K562 (cell line): Measurements from ENCODE around the gene PLA2G2E. TPM values are rescaled to one million over a fixed set of nuclear protein-coding genes. Genes with fewer than 3 reads are reported as not detected.

Source experiments
- ATAC-seq: fragments of 200-7000 bp; cut with Tn5 transposase; 3 replicates; pipeline ENCODE4 v1.9.1; 2020; ENCODE audit warnings: moderate library complexity
- BruUV-seq: library from RNA; stranded (reverse); fragments of 400-500 nt; replicated peaks from 2 replicates; lab custom pipeline; 2021; lab: Mats Ljungman, UMichigan
- CTCF ChIA-PET: fragments of 300-600 bp; formaldehyde crosslinking; extraction: SDS; loops from one replicate; lab custom pipeline; 2021; ENCODE audit warnings: low intra/inter-chr PET ratio; lab: Yijun Ruan, JAX
- POLR2A ChIA-PET: fragments of 300-600, 350-650 bp; sonication (Branson Sonifier 250); formaldehyde crosslinking; extraction: SDS; loops from one replicate; lab custom pipeline; 2021; ENCODE audit warnings: antibody characterized with exemption, inconsistent platforms; lab: Yijun Ruan, JAX
- DNase-seq, 4 experiments: peaks; one replicate each; pipeline versions ENCODE4 v3.0.0 to v3.0.0-alpha.2; 2011 to 2018; ENCODE audit warnings: low spot score in 3 of 4, mixed read lengths in 3 of 4; ENCODE audit errors: extremely low read depth in 1 of 4
- FAIRE-seq: peaks from 2 replicates; lab custom pipeline; 2011; peaks lifted over from hg19 to GRCh38; lab: Jason Lieb, UNC
- H2AFZ ChIP-seq: 2 replicates; pipeline ENCODE4 v1.6.0; 2011; ENCODE audit warnings: low read depth, low read length, control low read depth, inconsistent platforms
- H3K27ac ChIP-seq: fragments of 200-600 bp; 3 replicates; pipeline ENCODE4 v1.8.0; 2011; ENCODE audit warnings: low read depth, mild to moderate bottlenecking, control low read depth, inconsistent platforms, low read length, moderate library complexity, mixed read lengths; ENCODE audit errors: extremely low read depth
- H3K27me3 ChIP-seq, 2 experiments: fragments of 300-600 bp in 1 of 2; 2 replicates in 1 of 2; 3 replicates in 1 of 2; pipeline versions ENCODE4 v1.6.0 to v1.8.0; 2011; ENCODE audit warnings: inconsistent platforms in 2 of 2, low read length in 2 of 2, mild to moderate bottlenecking in 1 of 2, mixed read lengths in 1 of 2, moderate library complexity in 1 of 2; ENCODE audit not compliant: control insufficient read depth in 2 of 2, insufficient read depth in 2 of 2
- H3K36me3 ChIP-seq: fragments of 300-600 bp; 3 replicates; pipeline ENCODE4 v1.8.0; 2011; ENCODE audit warnings: mild to moderate bottlenecking, low read length, inconsistent platforms; ENCODE audit not compliant: control insufficient read depth, insufficient read depth
- H3K4me1 ChIP-seq, 2 experiments: fragments of 200-600 bp in 1 of 2; replicated peaks in 1 of 2; 2 replicates in 1 of 2; 3 replicates in 1 of 2; pipeline versions ENCODE4 v1.5.1 to v1.8.0; 2011; ENCODE audit warnings: inconsistent platforms in 2 of 2, low read length in 2 of 2, mild to moderate bottlenecking in 1 of 2, mixed read lengths in 1 of 2, moderate library complexity in 1 of 2; ENCODE audit not compliant: control insufficient read depth in 2 of 2, insufficient read depth in 2 of 2
- H3K4me2 ChIP-seq: 2 replicates; pipeline ENCODE4 v1.6.1; 2011; ENCODE audit warnings: low read length, control low read depth, inconsistent platforms, mixed read lengths; ENCODE audit not compliant: insufficient read depth
- H3K4me3 ChIP-seq: fragments of 200-600 bp; sonication (generic), shearing (Covaris generic); 2 replicates; pipeline ENCODE4 v1.5.1; 2016; ENCODE audit warnings: control low read depth, inconsistent platforms
- H3K79me2 ChIP-seq: fragments of 200-600 bp; 3 replicates; pipeline ENCODE4 v1.8.0; 2011; ENCODE audit warnings: low read length, inconsistent platforms; ENCODE audit not compliant: control insufficient read depth, insufficient read depth
- H3K9ac ChIP-seq, 2 experiments: 2 replicates each; pipeline versions ENCODE4 v1.6.0 to v1.6.1; 2011; ENCODE audit warnings: low read depth in 2 of 2, low read length in 2 of 2, control low read depth in 1 of 2, inconsistent platforms in 1 of 2, mild to moderate bottlenecking in 1 of 2, mixed read lengths in 1 of 2; ENCODE audit not compliant: insufficient read depth in 1 of 2
- H3K9me1 ChIP-seq: one replicate; pipeline ENCODE4 v1.6.0; 2011; ENCODE audit warnings: inconsistent platforms, mild to moderate bottlenecking, low read length, moderate library complexity; ENCODE audit not compliant: control insufficient read depth, insufficient read depth
- H3K9me3 ChIP-seq: replicated peaks from 2 replicates; pipeline ENCODE4 v1.5.1; 2011; ENCODE audit warnings: low read depth, low read length, inconsistent platforms; ENCODE audit not compliant: control insufficient read depth, insufficient read depth
- H4K20me1 ChIP-seq: replicated peaks from 2 replicates; pipeline ENCODE4 v1.6.1; 2011; ENCODE audit warnings: low read length, inconsistent platforms, mixed read lengths; ENCODE audit not compliant: control insufficient read depth, insufficient read depth
- E2F4 ChIP-seq: sonication (generic); formaldehyde crosslinking; IDR thresholded peaks from 2 replicates; pipeline ENCODE4 v1.8.0; 2022; ENCODE audit warnings: mild to moderate bottlenecking, low read depth, missing genetic modification reagents
- GABPB2 ChIP-seq: fragments of 250-450 bp; sonication (Bioruptor Pico); conservative IDR thresholded peaks from 2 replicates; pipeline ENCODE4 v1.5.1; 2021; ENCODE audit warnings: mild to moderate bottlenecking
- GMEB1 ChIP-seq: fragments of 250-450 bp; sonication (Bioruptor Pico); IDR thresholded peaks from 2 replicates; pipeline ENCODE4 v1.4.0; 2020; ENCODE audit warnings: mild to moderate bottlenecking
- GTF2A2 ChIP-seq: IDR thresholded peaks from 2 replicates; pipeline ENCODE4 v1.6.1; 2016; ENCODE audit warnings: mild to moderate bottlenecking, missing genetic modification characterization, missing compliant biosample characterization
- HNRNPLL ChIP-seq: fragments of 200-400 bp; formaldehyde crosslinking; IDR thresholded peaks from 2 replicates; pipeline ENCODE4 v1.6.1; 2017; ENCODE audit warnings: low read length, low read depth, mild to moderate bottlenecking; ENCODE audit not compliant: poor library complexity, severe bottlenecking
- MBD2 ChIP-seq: sonication (generic); IDR thresholded peaks from 2 replicates; pipeline ENCODE4 v1.6.1; 2016; ENCODE audit warnings: low read depth, borderline replicate concordance
- MCM3 ChIP-seq: fragments of 450-650 bp; IDR thresholded peaks from 2 replicates; pipeline ENCODE4 v1.6.1; 2016
- NONO ChIP-seq, 2 experiments: fragments of 200-400 bp in 1 of 2; fragments of 450-650 bp in 1 of 2; formaldehyde crosslinking in 1 of 2; IDR thresholded peaks; 2 replicates each; pipeline ENCODE4 v1.6.1; 2017; ENCODE audit warnings: low read depth in 2 of 2, mild to moderate bottlenecking in 2 of 2, moderate library complexity in 2 of 2, low read length in 1 of 2
- NR2C2 ChIP-seq, 2 experiments: fragments of 200-800 bp in 1 of 2; sonication (Bioruptor generic) in 1 of 2; sonication (generic) in 1 of 2; formaldehyde crosslinking in 1 of 2; IDR thresholded peaks; 2 replicates each; pipeline versions ENCODE4 v1.6.1 to v1.8.0; 2016 to 2022; ENCODE audit warnings: mild to moderate bottlenecking in 1 of 2, missing compliant biosample characterization in 1 of 2, missing genetic modification characterization in 1 of 2, missing genetic modification reagents in 1 of 2
- PHF20 ChIP-seq: fragments of 450-650 bp; IDR thresholded peaks from 2 replicates; pipeline ENCODE4 v1.6.1; 2018; ENCODE audit not compliant: partially characterized antibody
- POLR2AphosphoS5 ChIP-seq: IDR thresholded peaks from 2 replicates; pipeline ENCODE4 v1.6.1; 2011; ENCODE audit warnings: mild to moderate bottlenecking, low read depth, low read length, moderate library complexity; ENCODE audit not compliant: control insufficient read depth, insufficient read depth
- POLR3A ChIP-seq: IDR thresholded peaks from 2 replicates; pipeline ENCODE4 v1.6.1; 2011; ENCODE audit warnings: borderline replicate concordance, mild to moderate bottlenecking, moderate library complexity; ENCODE audit not compliant: insufficient read length, insufficient read depth; ENCODE audit errors: extremely low read depth
- ZBTB8A ChIP-seq: fragments of 450-650 bp; IDR thresholded peaks from 2 replicates; pipeline ENCODE4 v1.6.1; 2018; ENCODE audit warnings: mild to moderate bottlenecking, moderate library complexity; ENCODE audit not compliant: partially characterized antibody
- ZNF445 ChIP-seq: fragments of 250-450 bp; sonication (Bioruptor Pico); IDR thresholded peaks from 2 replicates; pipeline ENCODE4 v1.4.0; 2020; ENCODE audit warnings: low read depth, mild to moderate bottlenecking, moderate library complexity
- WGBS: fragments of 100-300 bp; shearing (Covaris generic); methylation state at CpG from one replicate; pipeline ENCODE4 v1.1.6; 2016; ENCODE audit warnings: low coverage, mixed read lengths; ENCODE audit not compliant: insufficient coverage; ENCODE audit errors: missing lambda C conversion rate; 5-methylcytosine and 5-hydroxymethylcytosine counted together
- in situ Hi-C: fragments of 300-500 bp; cut with MboI; formaldehyde crosslinking; loops from 4 replicates; pipeline ENCODE4 v1.15.0; 2018; ENCODE audit warnings: inconsistent platforms, mixed read lengths
- intact Hi-C: fragments of 100-400 bp; cut with micrococcal nuclease; formaldehyde crosslinking; loops from 2 replicates; pipeline ENCODE4 v1.14.2; 2022
- polyA plus RNA-seq, 8 experiments: library from polyadenylated mRNA; depleted of rRNA in 4 of 8; stranded (reverse) in 5 of 8; unstranded in 3 of 8; fragments of >200 nt; fragmentation: Nextera tagmentation in 2 of 8; fragmentation: Illumina TruSeq in 1 of 8; extraction: Ambion mirVana in 2 of 8; extraction: Trizol in 1 of 8; gene quantifications; 2 replicates each; pipeline versions ENCODE4 v1.2.1 to v1.2.3, GENCODE V29; 2011 to 2014; ENCODE audit warnings: inconsistent platforms in 1 of 8, missing spikeins in 1 of 8
- total RNA-seq, 7 experiments: library from RNA; depleted of rRNA in 6 of 7; stranded (reverse); fragments of >200 nt in 6 of 7; fragmentation: Illumina TruSeq in 2 of 7; extraction: Trizol in 2 of 7; gene quantifications; 2 replicates each; pipeline versions ENCODE4 v1.2.1 to v1.2.3, GENCODE V29; 2011 to 2021; ENCODE audit warnings: low replicate concordance in 1 of 7
- TF ChIP-seq, protein P1 (sequence below): fragments of 450-650 bp; formaldehyde crosslinking; IDR thresholded peaks from 2 replicates; pipeline ENCODE4 v1.4.0; 2022; ENCODE audit warnings: missing genetic modification characterization

PLA2G2E gene
- total and polyA plus RNA-seq, 9 of the 15 experiments (the other 6 are each of a cell fraction or from before 2014, with no cell fraction given) = not detected

DNA sequence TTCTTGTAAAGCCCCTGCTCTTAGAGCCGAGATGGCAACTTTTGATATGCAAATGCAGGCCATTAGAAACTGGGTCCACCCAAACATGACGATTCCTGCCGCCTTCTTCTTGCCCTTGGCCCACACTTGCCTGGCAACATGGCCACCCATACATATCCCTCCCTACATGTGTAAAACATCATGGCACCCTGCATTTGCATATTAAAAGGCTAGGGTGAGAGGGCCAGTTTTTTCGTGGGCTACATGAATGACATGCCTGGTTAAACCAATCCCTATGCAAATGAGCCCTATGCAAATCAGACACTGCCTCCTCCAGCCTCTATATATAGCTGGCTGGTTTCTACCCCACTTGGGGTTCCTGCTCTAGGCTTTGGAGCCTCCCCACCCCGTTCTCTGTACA is 37.2 kb upstream of the PLA2G2E start (continued):
- no peak for TF ChIP-seq MBD2
- TF ChIP-seq NR2C2 (CRISPR knock-in tag; IDR thresholded peaks at IDR 0.05) = no peak
- no peak for TF ChIP-seq NR2C2 (tag; IDR thresholded peaks at IDR 0.05)
- no peak for TF ChIP-seq MCM3

GRCh38 chr1:19957779-19958178 is 34.4 kb upstream of the PLA2G2E start:
- in situ Hi-C loops = no loop called here
- TF ChIP-seq GTF2A2 (tag) = no peak
- no peak for TF ChIP-seq ZBTB8A
- no peak for TF ChIP-seq PHF20
- no peak for TF ChIP-seq E2F4 (CRISPR knock-in tag)
- TF ChIP-seq GABPB2 (CRISPR knock-in tag) = no peak
- TF ChIP-seq ZNF445 (CRISPR knock-in tag) = no peak
- no peak for TF ChIP-seq HNRNPLL
- no peak for TF ChIP-seq POLR2AphosphoS5
- no peak for TF ChIP-seq NONO (IDR thresholded peaks at IDR 0.05; ENCODE audit: low read depth in 2 of 2, low read length in 1 of 2)
- TF ChIP-seq POLR3A = no peak
- TF ChIP-seq GMEB1 (CRISPR knock-in tag) = no peak
- TF ChIP-seq, protein P1, sequence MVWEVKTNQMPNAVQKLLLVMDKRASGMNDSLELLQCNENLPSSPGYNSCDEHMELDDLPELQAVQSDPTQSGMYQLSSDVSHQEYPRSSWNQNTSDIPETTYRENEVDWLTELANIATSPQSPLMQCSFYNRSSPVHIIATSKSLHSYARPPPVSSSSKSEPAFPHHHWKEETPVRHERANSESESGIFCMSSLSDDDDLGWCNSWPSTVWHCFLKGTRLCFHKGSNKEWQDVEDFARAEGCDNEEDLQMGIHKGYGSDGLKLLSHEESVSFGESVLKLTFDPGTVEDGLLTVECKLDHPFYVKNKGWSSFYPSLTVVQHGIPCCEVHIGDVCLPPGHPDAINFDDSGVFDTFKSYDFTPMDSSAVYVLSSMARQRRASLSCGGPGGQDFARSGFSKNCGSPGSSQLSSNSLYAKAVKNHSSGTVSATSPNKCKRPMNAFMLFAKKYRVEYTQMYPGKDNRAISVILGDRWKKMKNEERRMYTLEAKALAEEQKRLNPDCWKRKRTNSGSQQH (CRISPR knock-in tag) = no peak

More at GRCh38 chr1:19957779-19958178, 34.4 kb upstream of the PLA2G2E start:
- H2AFZ ChIP-seq = no peak overlapping the region
- no peaks in the 10 kb centered on the region; the same call in 1 of the 2 replicates for H4K20me1 ChIP-seq
- H3K27ac ChIP-seq = no peak overlapping the region
- H3K4me3 ChIP-seq = no peak overlapping the region
- CTCF ChIA-PET = no interaction called here
- WGBS = 7% methylated on average over 4 of the region's 4 CpGs
- H3K9me3 ChIP-seq = no peaks in the 10 kb centered on the region
- no peaks in the 10 kb centered on the region for H3K9me1 ChIP-seq
- DNase-seq (no peak), FAIRE-seq (no peak), ATAC-seq (no peak)
- H3K4me2 ChIP-seq = no peak overlapping the region
- BruUV-seq = no TSS peak
- no peak overlapping the region for H3K9ac ChIP-seq
- H3K36me3 ChIP-seq = no peaks in the 10 kb centered on the region
- no peaks in the 10 kb centered on the region for H3K4me1 ChIP-seq
- peaks cover 17 to 44% of the 10 kb centered on the region in 2 experiments for H3K27me3 ChIP-seq
- no peaks in the 10 kb centered on the region for H3K79me2 ChIP-seq
- intact Hi-C loops = no loop called here
- POLR2A ChIA-PET = no interaction called here
